Measurements from ENCODE around the gene LAMTOR3. TPM values are rescaled to one million over a fixed set of nuclear protein-coding genes. Genes with fewer than 3 reads are reported as not detected.

LAMTOR3 gene
- polyA plus RNA-seq = 83.0 TPM
- long read RNA-seq, donor 1, full-length matches to known transcripts = 28 of 28 reads
- long read RNA-seq, donor 1, partial matches to known transcripts = 0 of 28 reads
- long read RNA-seq, donor 1, other reads (novel, unspliced or antisense) = 0 of 28 reads
- long read RNA-seq, donor 2, full-length matches to known transcripts = 43 of 43 reads
- long read RNA-seq, donor 2, partial matches to known transcripts = 0 of 43 reads
- long read RNA-seq, donor 2, other reads (novel, unspliced or antisense) = 0 of 43 reads
- long read RNA-seq, donor 3, full-length matches to known transcripts = 89 of 94 reads
- long read RNA-seq, donor 3, partial matches to known transcripts = 0 of 94 reads
- long read RNA-seq, donor 3, other reads (novel, unspliced or antisense) = 5 of 94 reads
- long read RNA-seq, donor 4, full-length matches to known transcripts = 4 of 4 reads
- long read RNA-seq, donor 4, partial matches to known transcripts = 0 of 4 reads
- long read RNA-seq, donor 4, other reads (novel, unspliced or antisense) = 0 of 4 reads
- long read RNA-seq, donor 5, full-length matches to known transcripts = 25 of 25 reads
- long read RNA-seq, donor 5, partial matches to known transcripts = 0 of 25 reads
- long read RNA-seq, donor 5, other reads (novel, unspliced or antisense) = 0 of 25 reads
- long read RNA-seq, donor 6, full-length matches to known transcripts = 35 of 35 reads
- long read RNA-seq, donor 6, partial matches to known transcripts = 0 of 35 reads
- long read RNA-seq, donor 6, other reads (novel, unspliced or antisense) = 0 of 35 reads
- long read RNA-seq, donor 7, full-length matches to known transcripts = 15 of 15 reads
- long read RNA-seq, donor 7, partial matches to known transcripts = 0 of 15 reads
- long read RNA-seq, donor 7, other reads (novel, unspliced or antisense) = 0 of 15 reads
- long read RNA-seq, donor 8, full-length matches to known transcripts = 78 of 84 reads
- long read RNA-seq, donor 8, partial matches to known transcripts = 6 of 84 reads
- long read RNA-seq, donor 8, other reads (novel, unspliced or antisense) = 0 of 84 reads
- long read RNA-seq, donor 9, full-length matches to known transcripts = 53 of 53 reads
- long read RNA-seq, donor 9, partial matches to known transcripts = 0 of 53 reads
- long read RNA-seq, donor 9, other reads (novel, unspliced or antisense) = 0 of 53 reads
- long read RNA-seq, donor 10, full-length matches to known transcripts = 64 of 64 reads
- long read RNA-seq, donor 10, partial matches to known transcripts = 0 of 64 reads
- long read RNA-seq, donor 10, other reads (novel, unspliced or antisense) = 0 of 64 reads
- long read RNA-seq, donor 11, full-length matches to known transcripts = 35 of 35 reads
- long read RNA-seq, donor 11, partial matches to known transcripts = 0 of 35 reads
- long read RNA-seq, donor 11, other reads (novel, unspliced or antisense) = 0 of 35 reads

- H3K9me3 ChIP-seq (ENCODE audit: control insufficient read depth, low read depth, low read length) = no peaks in the 10 kb centered on the region
- peak; percentile 95 for DNase-seq
- peak within 1 kb of the TSS; percentile 96 for H3K4me3 ChIP-seq (ENCODE audit: low read length)
- no peaks in the 10 kb centered on the region for H3K27me3 ChIP-seq (ENCODE audit: control insufficient read depth, insufficient read depth, low read length)
- H3K4me1 ChIP-seq (ENCODE audit: control insufficient read depth, insufficient read depth, low read length) = no peaks in the 10 kb centered on the region
- H3K36me3 ChIP-seq (ENCODE audit: control insufficient read depth, insufficient read depth, low read length) = peaks cover 3% of the 10 kb centered on the region
- 83% methylated on average over 1 of the region's 40 CpGs for WGBS (ENCODE audit: insufficient coverage, low lambda C conversion rate)
- peak within 1 kb of the TSS; percentile 91 for H3K27ac ChIP-seq (ENCODE audit: low read length)
These were observed at the start of gene LAMTOR3 for GRCh38 chr4:99894161-99894997. LAMTOR3 (minus strand) TSS chr4:99894427; CDS start chr4:99893963, 464 bp downstream.

GRCh38 chr4:99938243-99938753, 44.1 kb upstream of the LAMTOR3 start:
- DNase-seq = no peak
- Histone ChIP-seq H3K4me1 (ENCODE audit: control insufficient read depth, insufficient read depth, low read length) (no peaks in the 10 kb centered on the region), H3K4me3 (ENCODE audit: low read length) (no peak overlapping the region), H3K9me3 (ENCODE audit: control insufficient read depth, low read depth, low read length) (peaks cover 23% of the 10 kb centered on the region), H3K36me3 (ENCODE audit: control insufficient read depth, insufficient read depth, low read length) (peaks cover 9% of the 10 kb centered on the region), H3K27me3 (ENCODE audit: control insufficient read depth, insufficient read depth, low read length) (no peaks in the 10 kb centered on the region), H3K27ac (ENCODE audit: low read length) (no peak overlapping the region)
- 100% methylated on average over 1 of the region's 3 CpGs for WGBS (ENCODE audit: insufficient coverage, low lambda C conversion rate)

GRCh38 chr4:99934891-99935290, 40.7 kb upstream of the LAMTOR3 start:
- Histone ChIP-seq H3K9me3 (ENCODE audit: control insufficient read depth, low read depth, low read length) (peaks cover 37% of the 10 kb centered on the region), H3K27ac (ENCODE audit: low read length) (no peak overlapping the region), H3K27me3 (ENCODE audit: control insufficient read depth, insufficient read depth, low read length) (no peaks in the 10 kb centered on the region), H3K4me1 (ENCODE audit: control insufficient read depth, insufficient read depth, low read length) (no peaks in the 10 kb centered on the region), H3K4me3 (ENCODE audit: low read length) (no peak overlapping the region), H3K36me3 (ENCODE audit: control insufficient read depth, insufficient read depth, low read length) (peaks cover 9% of the 10 kb centered on the region)
- DNase-seq = no peak

- no peaks in the 10 kb centered on the region for H3K4me1 ChIP-seq (ENCODE audit: control insufficient read depth, insufficient read depth, low read length)
- no peak overlapping the region for H3K4me3 ChIP-seq (ENCODE audit: low read length)
- no peak for DNase-seq
- H3K36me3 ChIP-seq (ENCODE audit: control insufficient read depth, insufficient read depth, low read length) = peaks cover 10% of the 10 kb centered on the region
- no peak overlapping the region for H3K27ac ChIP-seq (ENCODE audit: low read length)
- peaks cover 9% of the 10 kb centered on the region for H3K9me3 ChIP-seq (ENCODE audit: control insufficient read depth, low read depth, low read length)
- no peaks in the 10 kb centered on the region for H3K27me3 ChIP-seq (ENCODE audit: control insufficient read depth, insufficient read depth, low read length)
- WGBS (ENCODE audit: insufficient coverage, low lambda C conversion rate) = 100% methylated on average over 1 of the region's 2 CpGs
These were observed 33.3 kb upstream of the LAMTOR3 start for GRCh38 chr4:99927566-99927965.

- Histone ChIP-seq H3K4me3 (ENCODE audit: low read length) (no peak overlapping the region), H3K27me3 (ENCODE audit: control insufficient read depth, insufficient read depth, low read length) (no peaks in the 10 kb centered on the region), H3K36me3 (ENCODE audit: control insufficient read depth, insufficient read depth, low read length) (peaks cover 16% of the 10 kb centered on the region), H3K27ac (ENCODE audit: low read length) (no peak overlapping the region), H3K9me3 (ENCODE audit: control insufficient read depth, low read depth, low read length) (peaks cover 7% of the 10 kb centered on the region), H3K4me1 (ENCODE audit: control insufficient read depth, insufficient read depth, low read length) (peaks cover 8% of the 10 kb centered on the region)
- WGBS (ENCODE audit: insufficient coverage, low lambda C conversion rate) = no CpG with 5 or more reads among the region's 3 CpGs
- no peak for DNase-seq
These were observed 26.9 kb upstream of the LAMTOR3 start for GRCh38 chr4:99921174-99921573.

- Histone ChIP-seq H3K4me1 (ENCODE audit: control insufficient read depth, insufficient read depth, low read length) (peaks cover 8% of the 10 kb centered on the region), H3K4me3 (ENCODE audit: low read length) (no peak overlapping the region), H3K9me3 (ENCODE audit: control insufficient read depth, low read depth, low read length) (peaks cover 7% of the 10 kb centered on the region), H3K27ac (ENCODE audit: low read length) (peak overlapping the region; percentile 86), H3K36me3 (ENCODE audit: control insufficient read depth, insufficient read depth, low read length) (peaks cover 24% of the 10 kb centered on the region), H3K27me3 (ENCODE audit: control insufficient read depth, insufficient read depth, low read length) (no peaks in the 10 kb centered on the region)
- DNase-seq = peak; percentile 85 to 95
- WGBS (ENCODE audit: insufficient coverage, low lambda C conversion rate) = no CpG with 5 or more reads among the region's 2 CpGs
These were observed 24.4 kb upstream of the LAMTOR3 start for GRCh38 chr4:99918656-99919055.

- Histone ChIP-seq H3K27ac (ENCODE audit: low read length) (peak overlapping the region; percentile 86), H3K27me3 (ENCODE audit: control insufficient read depth, insufficient read depth, low read length) (no peaks in the 10 kb centered on the region), H3K4me1 (ENCODE audit: control insufficient read depth, insufficient read depth, low read length) (peaks cover 8% of the 10 kb centered on the region), H3K9me3 (ENCODE audit: control insufficient read depth, low read depth, low read length) (peaks cover 7% of the 10 kb centered on the region), H3K36me3 (ENCODE audit: control insufficient read depth, insufficient read depth, low read length) (peaks cover 24% of the 10 kb centered on the region), H3K4me3 (ENCODE audit: low read length) (no peak overlapping the region)
- DNase-seq = no peak
- 93% methylated on average over 3 of the region's 3 CpGs for WGBS (ENCODE audit: insufficient coverage, low lambda C conversion rate)
These were observed 23.3 kb upstream of the LAMTOR3 start for GRCh38 chr4:99917575-99917974.

GRCh38 chr4:99915449-99915848, 21.2 kb upstream of the LAMTOR3 start:
- H3K27ac ChIP-seq (ENCODE audit: low read length) = no peak overlapping the region
- H3K4me3 ChIP-seq (ENCODE audit: low read length) = no peak overlapping the region
- H3K4me1 ChIP-seq (ENCODE audit: control insufficient read depth, insufficient read depth, low read length) = peaks cover 8% of the 10 kb centered on the region
- H3K9me3 ChIP-seq (ENCODE audit: control insufficient read depth, low read depth, low read length) = peaks cover 7% of the 10 kb centered on the region
- WGBS (ENCODE audit: insufficient coverage, low lambda C conversion rate) = no CpG with 5 or more reads among the region's 2 CpGs
- peaks cover 20% of the 10 kb centered on the region for H3K36me3 ChIP-seq (ENCODE audit: control insufficient read depth, insufficient read depth, low read length)
- no peak for DNase-seq
- H3K27me3 ChIP-seq (ENCODE audit: control insufficient read depth, insufficient read depth, low read length) = no peaks in the 10 kb centered on the region

- H3K36me3 ChIP-seq (ENCODE audit: control insufficient read depth, insufficient read depth, low read length) = peaks cover 3% of the 10 kb centered on the region
- no peaks in the 10 kb centered on the region for H3K9me3 ChIP-seq (ENCODE audit: control insufficient read depth, low read depth, low read length)
- no peaks in the 10 kb centered on the region for H3K27me3 ChIP-seq (ENCODE audit: control insufficient read depth, insufficient read depth, low read length)
- peak overlapping the region; percentile 83 for H3K27ac ChIP-seq (ENCODE audit: low read length)
- 92% methylated on average over 6 of the region's 16 CpGs for WGBS (ENCODE audit: insufficient coverage, low lambda C conversion rate)
- peak overlapping the region; percentile 96 for H3K4me3 ChIP-seq (ENCODE audit: low read length)
- H3K4me1 ChIP-seq (ENCODE audit: control insufficient read depth, insufficient read depth, low read length) = no peaks in the 10 kb centered on the region
- no peak for DNase-seq
These were observed 771 bp upstream of the LAMTOR3 start for GRCh38 chr4:99894998-99895397.
